ENCODE measurements around the gene DCP1B.

DCP1B gene

GRCh38 chr12:1915082-1915968, 88.9 kb downstream of the DCP1B start:
- DNase-seq (ENCODE audit: low read depth, low spot score): no peak
- no peak overlapping the region for H3K4me3 ChIP-seq (ENCODE audit: low read depth, low read length)
- TF ChIP-seq, protein P1, sequence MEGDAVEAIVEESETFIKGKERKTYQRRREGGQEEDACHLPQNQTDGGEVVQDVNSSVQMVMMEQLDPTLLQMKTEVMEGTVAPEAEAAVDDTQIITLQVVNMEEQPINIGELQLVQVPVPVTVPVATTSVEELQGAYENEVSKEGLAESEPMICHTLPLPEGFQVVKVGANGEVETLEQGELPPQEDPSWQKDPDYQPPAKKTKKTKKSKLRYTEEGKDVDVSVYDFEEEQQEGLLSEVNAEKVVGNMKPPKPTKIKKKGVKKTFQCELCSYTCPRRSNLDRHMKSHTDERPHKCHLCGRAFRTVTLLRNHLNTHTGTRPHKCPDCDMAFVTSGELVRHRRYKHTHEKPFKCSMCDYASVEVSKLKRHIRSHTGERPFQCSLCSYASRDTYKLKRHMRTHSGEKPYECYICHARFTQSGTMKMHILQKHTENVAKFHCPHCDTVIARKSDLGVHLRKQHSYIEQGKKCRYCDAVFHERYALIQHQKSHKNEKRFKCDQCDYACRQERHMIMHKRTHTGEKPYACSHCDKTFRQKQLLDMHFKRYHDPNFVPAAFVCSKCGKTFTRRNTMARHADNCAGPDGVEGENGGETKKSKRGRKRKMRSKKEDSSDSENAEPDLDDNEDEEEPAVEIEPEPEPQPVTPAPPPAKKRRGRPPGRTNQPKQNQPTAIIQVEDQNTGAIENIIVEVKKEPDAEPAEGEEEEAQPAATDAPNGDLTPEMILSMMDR (IDR thresholded peaks at IDR 0.05; ENCODE audit: low read depth, low read length): no peak
- in situ Hi-C loops (cut with HindIII; ENCODE audit: low sequenced_read_pairs): no loop called here

DNA sequence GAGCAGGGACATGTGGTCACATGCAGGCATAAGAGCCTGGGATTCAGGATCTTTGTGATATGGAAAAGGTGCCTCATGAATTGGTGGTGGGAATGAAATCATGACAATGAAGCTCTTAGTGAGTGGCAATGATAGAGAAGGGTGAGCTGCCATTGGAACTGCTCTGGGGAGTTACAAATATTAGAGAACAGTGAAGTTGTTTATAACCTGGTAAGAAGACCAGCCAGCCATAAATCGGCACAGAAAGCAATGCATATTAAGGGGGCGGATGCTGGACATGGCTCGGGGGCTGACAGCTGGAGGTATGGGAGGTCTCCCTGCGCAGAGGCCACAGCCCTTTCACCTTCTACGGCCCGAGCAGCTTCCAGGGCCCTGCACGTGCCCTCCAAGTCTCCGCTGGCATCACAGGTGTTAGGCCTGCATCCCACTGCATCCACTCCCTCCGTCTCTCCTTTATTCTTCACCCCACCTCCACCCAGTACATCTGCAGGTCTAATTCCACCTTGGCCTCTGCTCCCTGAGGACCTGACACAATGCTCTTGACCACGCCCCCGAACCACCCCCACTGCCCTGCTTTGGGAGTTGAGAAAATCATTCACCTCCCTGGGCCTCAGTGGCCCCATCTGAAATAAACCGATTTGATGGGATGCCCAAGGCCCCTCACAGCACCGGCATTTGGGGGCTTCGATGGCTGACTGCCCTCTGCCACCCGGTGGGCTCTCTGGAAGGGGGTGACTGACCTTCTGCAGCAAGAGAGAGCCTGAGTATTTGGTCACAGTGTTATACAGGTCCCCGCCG, 89.9 kb downstream of the DCP1B start:
- no peak for DNase-seq (ENCODE audit: low read depth, low spot score)
- TF ChIP-seq, protein P1 (IDR thresholded peaks at IDR 0.05; ENCODE audit: low read depth, low read length): no peak
- H3K4me3 ChIP-seq (ENCODE audit: low read depth, low read length): no peak overlapping the region
- in situ Hi-C loops (cut with HindIII; ENCODE audit: low sequenced_read_pairs): no loop called here

GRCh38 chr12:1913377-1914113, 90.7 kb downstream of the DCP1B start:
- DNase-seq (ENCODE audit: low read depth, low spot score): no peak
- TF ChIP-seq, protein P1 (IDR thresholded peaks at IDR 0.05; ENCODE audit: low read depth, low read length): no peak
- H3K4me3 ChIP-seq (ENCODE audit: low read depth, low read length): no peak overlapping the region
- in situ Hi-C loops (cut with HindIII; ENCODE audit: low sequenced_read_pairs): no loop called here

DNA sequence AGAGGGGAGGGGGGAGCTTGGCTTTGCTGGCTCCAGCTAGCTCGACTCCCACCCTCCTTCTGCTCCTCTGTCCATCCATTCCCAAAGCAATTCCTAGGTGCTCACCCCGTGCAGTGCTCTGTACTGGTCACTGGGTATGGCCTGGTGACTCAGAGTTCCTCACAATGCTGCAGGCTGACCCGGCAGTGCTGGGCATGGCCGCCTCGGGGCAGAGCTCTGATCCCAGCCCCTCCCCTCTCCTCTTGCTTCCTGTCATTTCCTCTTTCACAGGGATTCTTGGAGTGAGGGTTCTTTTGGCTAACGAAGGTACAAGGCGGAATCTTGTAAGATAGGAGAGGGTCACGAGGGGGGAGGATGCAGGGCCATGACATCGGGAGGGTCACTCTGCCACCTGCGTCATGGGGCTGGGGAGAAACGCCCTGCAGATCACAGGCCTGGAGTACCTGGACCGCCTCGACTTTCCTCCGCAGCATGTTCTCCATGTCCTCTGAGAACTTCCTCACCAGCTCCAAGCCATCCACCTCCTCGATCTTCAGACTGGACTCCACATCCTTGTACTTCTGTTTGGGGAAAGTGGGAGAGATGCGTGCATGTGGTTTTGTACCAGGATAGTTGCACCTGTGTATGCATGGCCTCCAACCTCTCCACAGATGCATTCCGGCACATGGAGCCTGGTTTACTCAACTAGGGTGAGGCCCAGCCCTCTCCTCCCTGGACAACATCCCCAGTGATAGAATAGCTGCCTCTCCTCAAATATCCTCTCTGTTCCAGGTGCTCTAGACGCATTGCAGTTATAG, 91.5 kb downstream of the DCP1B start:
- no peak for DNase-seq (ENCODE audit: low read depth, low spot score)

DNA sequence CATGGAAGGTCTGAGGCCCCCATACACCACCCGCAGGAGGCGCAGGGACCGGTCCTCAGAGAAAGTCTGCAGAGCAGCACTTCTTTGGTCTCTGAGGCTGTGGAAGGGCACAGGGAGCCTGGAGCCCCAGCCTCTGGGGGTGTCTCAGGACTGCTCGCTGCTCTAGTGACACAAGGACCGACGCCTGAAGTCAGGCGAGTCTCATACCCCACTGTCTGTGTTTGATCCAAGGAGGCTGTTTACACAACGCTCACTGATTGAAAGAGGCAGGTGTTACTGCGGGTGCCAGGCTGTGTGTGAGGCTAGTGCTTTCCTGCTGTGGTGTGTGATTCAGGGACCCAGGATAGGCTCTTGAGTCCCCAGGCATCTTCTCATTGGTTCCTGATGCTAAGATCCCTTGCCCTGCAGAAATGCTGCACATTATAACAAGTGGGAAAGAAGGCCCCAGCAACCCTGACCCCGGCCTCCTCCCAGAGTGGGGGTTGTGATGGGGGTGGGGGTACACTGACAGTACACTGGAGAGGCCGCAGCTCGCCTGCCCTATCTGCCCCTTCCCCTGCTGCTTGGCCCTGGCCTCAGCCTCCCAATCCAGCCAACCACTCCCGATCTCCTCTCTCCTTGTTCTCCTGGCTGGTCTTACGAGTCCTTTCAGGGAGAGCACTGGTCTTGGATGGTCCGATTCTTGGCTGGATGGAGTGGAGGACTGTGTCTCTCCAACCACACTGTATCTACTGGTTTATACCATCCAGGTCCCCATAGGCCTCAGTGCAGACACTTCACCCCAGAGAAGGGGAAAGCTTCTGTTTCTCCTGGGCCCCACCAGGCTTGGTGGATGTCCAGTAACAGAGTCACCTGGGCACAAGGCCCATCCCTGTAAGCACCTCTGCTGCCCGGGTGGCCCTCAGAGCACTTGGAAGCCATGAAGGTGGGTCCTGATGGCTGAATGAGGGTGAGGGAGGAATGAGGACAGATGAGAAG, 92.4 kb downstream of the DCP1B start:
- in situ Hi-C loops (cut with HindIII; ENCODE audit: low sequenced_read_pairs): no loop called here
- DNase-seq (ENCODE audit: low read depth, low spot score): no peak

More for the DNA sequence above, 91.5 kb downstream of the DCP1B start:
- H3K4me3 ChIP-seq (ENCODE audit: low read depth, low read length): no peak overlapping the region
- TF ChIP-seq, protein P1 (IDR thresholded peaks at IDR 0.05; ENCODE audit: low read depth, low read length): no peak
- in situ Hi-C loops (cut with HindIII; ENCODE audit: low sequenced_read_pairs): no loop called here

More for the DNA sequence above, 92.4 kb downstream of the DCP1B start:
- TF ChIP-seq, protein P1 (IDR thresholded peaks at IDR 0.05; ENCODE audit: low read depth, low read length): no peak
- no peak overlapping the region for H3K4me3 ChIP-seq (ENCODE audit: low read depth, low read length)
